Mammary epithelial cell (primary cell): ENCODE measurements around the gene SMARCA1.

Source experiments
- CTCF ChIP-seq, 2 donors: IDR thresholded peaks in 1 of 2; conservative IDR thresholded peaks in 1 of 2; 2 replicates each; pipeline ENCODE4 v1.5.1; 2011 to 2012; ENCODE audit warnings: inconsistent platforms in 2 of 2, low read length in 2 of 2, mild to moderate bottlenecking in 2 of 2, control low read depth in 1 of 2, low read depth in 1 of 2; ENCODE audit not compliant: insufficient read depth in 1 of 2; ENCODE audit errors: extremely low read depth in 1 of 2
- EZH2 ChIP-seq: IDR thresholded peaks from 2 replicates; pipeline ENCODE4 v1.6.1; 2012; ENCODE audit warnings: low read length, inconsistent platforms, borderline replicate concordance

GRCh38 chrX:129540068-129540653 is 16.9 kb upstream of the SMARCA1 start, which contains the start of gene OCRL:
- peak; percentile 41 to 74 for TF ChIP-seq CTCF (conservative IDR thresholded peaks at IDR 0.05 in 1 of 2, IDR thresholded peaks at IDR 0.05 in 1 of 2; ENCODE audit: extremely low read depth in 1 of 2, insufficient read depth in 1 of 2, low read depth in 1 of 2, low read length in 2 of 2)
- TF ChIP-seq EZH2: no peak
